Activated CD4-positive, alpha-beta T cell treated with anti-CD3 and anti-CD28 coated beads for 4 hours (primary cell): ENCODE measurements around the gene CHRM2.

Source experiments
- DNase-seq, 2 donors: peaks; one replicate each; pipeline ENCODE4 v3.0.0-alpha.2; 2020

Gene CHRM2

DNA sequence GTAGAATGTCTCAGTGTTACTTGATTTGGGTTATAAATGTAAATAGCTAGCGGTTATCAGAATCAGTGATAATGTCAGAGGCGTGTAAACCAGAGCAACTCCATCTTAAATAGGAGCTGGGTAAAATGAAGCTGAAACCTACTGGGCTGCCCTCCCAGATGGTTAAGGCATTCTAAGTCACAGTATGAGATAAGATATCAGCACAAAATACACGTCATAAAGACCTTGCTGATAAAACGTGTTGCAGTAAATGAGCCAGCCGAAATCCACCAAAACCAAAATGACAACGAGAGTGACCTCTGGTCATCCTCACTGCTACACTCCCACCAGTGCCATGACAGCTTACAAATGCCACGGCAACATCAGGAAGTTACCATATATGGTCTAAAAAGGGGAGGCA lies 172.3 kb downstream of the CHRM2 start:
- DNase-seq: no peak

DNA sequence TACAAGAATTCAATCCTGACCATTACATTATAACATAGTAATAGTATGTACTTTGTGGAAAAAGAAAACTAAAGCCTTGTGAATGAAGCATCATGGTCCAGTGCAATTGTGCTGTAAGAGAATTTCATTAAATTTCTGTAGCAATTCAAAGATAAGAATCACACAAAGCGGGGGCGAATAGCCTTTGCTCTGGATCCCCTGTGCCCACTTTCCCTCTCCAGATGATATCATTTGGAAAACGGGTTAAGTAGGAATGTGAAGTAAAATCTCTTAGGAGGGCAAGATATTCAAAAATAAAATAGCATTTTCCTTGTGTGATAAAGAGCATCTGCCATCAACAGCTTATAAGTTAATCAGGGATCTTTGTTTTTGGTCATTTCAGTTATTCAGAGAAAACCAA lies 177.1 kb downstream of the CHRM2 start:
- no peak for DNase-seq

DNA sequence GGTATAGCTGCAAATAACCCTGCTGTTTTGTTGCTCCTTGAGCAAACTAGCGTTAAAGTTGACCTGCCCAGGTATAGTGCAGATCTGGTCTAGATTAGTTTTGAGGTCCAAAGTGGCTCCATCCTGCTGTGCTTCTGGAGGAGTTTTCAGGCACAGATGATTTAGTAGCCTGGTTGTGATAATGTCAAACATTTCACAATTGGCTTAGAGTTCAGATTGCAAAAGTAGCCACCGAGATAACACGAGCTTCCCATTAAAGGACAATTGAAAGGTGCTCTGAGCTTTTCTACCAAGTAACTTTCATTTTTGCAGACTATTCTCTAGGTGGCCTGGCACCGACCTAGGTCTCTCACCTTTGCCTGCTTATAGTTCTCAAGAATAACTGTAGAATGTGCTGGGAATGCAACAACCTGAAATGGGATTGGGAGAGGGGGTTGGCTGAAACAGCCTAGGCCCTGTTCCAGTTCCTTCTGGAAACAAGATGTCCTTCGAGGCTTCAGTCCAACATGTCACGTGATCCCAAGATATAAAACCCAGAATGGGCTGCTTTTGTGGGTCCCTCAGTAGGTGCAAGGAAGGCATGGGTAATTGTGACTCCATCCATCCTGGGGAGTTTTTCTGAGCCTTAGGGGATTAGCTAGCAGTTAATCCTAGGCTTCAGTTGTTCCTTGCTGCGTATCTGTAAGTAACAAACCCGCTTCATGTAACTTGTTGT lies 201.0 kb downstream of the CHRM2 start:
- no peak for DNase-seq
